GM12865 (cell line): ENCODE measurements around the gene TBXAS1.

Experiments used
- DNase-seq: peaks from one replicate; pipeline ENCODE4 v3.0.0; 2010; ENCODE audit warnings: low read depth
- H3K4me3 ChIP-seq: 2 replicates; pipeline ENCODE4 v1.5.1; 2011; ENCODE audit warnings: mild to moderate bottlenecking, low read depth, low read length, control low read depth
- CTCF ChIP-seq: IDR thresholded peaks from 2 replicates; pipeline ENCODE4 v1.5.1; 2011; ENCODE audit warnings: low read length, control low read depth, low read depth, inconsistent platforms; ENCODE audit not compliant: insufficient read depth; ENCODE audit errors: missing control alignments

TBXAS1 gene

GRCh38 chr7:139930286-139930965, 101.4 kb downstream of the TBXAS1 start:
- no peak for DNase-seq
- no peak overlapping the region for H3K4me3 ChIP-seq
- no peak for TF ChIP-seq CTCF

- TF ChIP-seq CTCF: no peak
- DNase-seq: no peak
Measured at GRCh38 chr7:139931190-139931934, 102.3 kb downstream of the TBXAS1 start.

GRCh38 chr7:139932531-139932930, 103.5 kb downstream of the TBXAS1 start:
- no peak for TF ChIP-seq CTCF
- no peak for DNase-seq
- H3K4me3 ChIP-seq: no peak overlapping the region

More at GRCh38 chr7:139931190-139931934, 102.3 kb downstream of the TBXAS1 start:
- H3K4me3 ChIP-seq: no peak overlapping the region

- no peak for TF ChIP-seq CTCF
- no peak for DNase-seq
Measured at GRCh38 chr7:139936760-139937310, 107.8 kb downstream of the TBXAS1 start.

GRCh38 chr7:139937715-139938114, 108.7 kb downstream of the TBXAS1 start:
- DNase-seq: no peak
- H3K4me3 ChIP-seq: no peak overlapping the region
- TF ChIP-seq CTCF: no peak

More at GRCh38 chr7:139936760-139937310, 107.8 kb downstream of the TBXAS1 start:
- no peak overlapping the region for H3K4me3 ChIP-seq

- no peak for DNase-seq
- TF ChIP-seq CTCF: no peak
- no peak overlapping the region for H3K4me3 ChIP-seq
Measured at GRCh38 chr7:139940866-139941265, 111.8 kb downstream of the TBXAS1 start.
